NT2/D1 (cell line): ENCODE results near the gene ACVRL1.

Experiments
- SUZ12 ChIP-seq: IDR thresholded peaks from 2 replicates; pipeline ENCODE4 v1.6.1; 2011; ENCODE audit not compliant: insufficient read length, insufficient read depth; ENCODE audit errors: extremely low read depth
- YY1 ChIP-seq: IDR thresholded peaks from 2 replicates; pipeline ENCODE4 v1.6.1; 2011; ENCODE audit not compliant: insufficient read length, insufficient read depth
- ZNF274 ChIP-seq: IDR thresholded peaks from 2 replicates; pipeline ENCODE4 v1.6.1; 2011; ENCODE audit warnings: mild to moderate bottlenecking, low read depth, low read length

DNA sequence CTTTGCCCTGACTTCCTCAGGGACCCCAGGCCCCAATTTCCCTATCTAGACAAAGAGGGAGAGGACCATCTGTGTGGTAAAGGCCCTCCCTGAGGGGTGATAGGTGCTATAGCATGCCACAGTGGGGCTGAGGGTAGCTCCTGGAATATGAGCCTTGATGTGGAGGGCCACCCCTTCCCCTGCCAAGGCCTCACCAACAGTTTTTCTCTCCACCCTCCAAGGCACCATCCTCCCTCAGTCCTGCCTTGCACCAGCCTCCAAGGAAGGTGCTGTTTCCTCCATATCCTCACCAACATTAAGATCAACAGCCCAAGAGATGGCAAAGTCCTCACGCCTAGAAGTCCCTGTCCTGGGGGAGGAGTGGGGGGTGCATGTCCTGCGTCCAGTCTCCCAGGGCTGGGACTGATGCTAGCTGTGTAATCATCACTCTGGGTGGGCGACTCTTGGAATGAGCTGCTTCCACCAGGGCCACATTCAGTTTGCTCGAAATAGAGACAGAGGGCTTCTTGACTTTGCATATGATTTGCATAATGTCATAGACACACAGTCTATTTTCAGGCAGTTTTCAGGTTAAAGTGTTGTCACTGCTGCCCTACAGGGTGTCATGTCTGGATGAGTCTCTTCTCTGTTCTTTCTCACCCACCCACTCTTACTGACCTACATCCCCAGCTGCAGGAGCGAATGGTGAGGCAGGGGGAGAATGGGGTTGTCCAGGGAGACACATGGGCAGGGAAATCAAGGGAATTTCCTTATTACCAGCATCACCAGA is 17.4 kb downstream of the ACVRL1 start:
- TF ChIP-seq YY1 = no peak
- TF ChIP-seq SUZ12 = no peak
- TF ChIP-seq ZNF274 = no peak
